ENCODE results near the gene KCNG2.

DNA sequence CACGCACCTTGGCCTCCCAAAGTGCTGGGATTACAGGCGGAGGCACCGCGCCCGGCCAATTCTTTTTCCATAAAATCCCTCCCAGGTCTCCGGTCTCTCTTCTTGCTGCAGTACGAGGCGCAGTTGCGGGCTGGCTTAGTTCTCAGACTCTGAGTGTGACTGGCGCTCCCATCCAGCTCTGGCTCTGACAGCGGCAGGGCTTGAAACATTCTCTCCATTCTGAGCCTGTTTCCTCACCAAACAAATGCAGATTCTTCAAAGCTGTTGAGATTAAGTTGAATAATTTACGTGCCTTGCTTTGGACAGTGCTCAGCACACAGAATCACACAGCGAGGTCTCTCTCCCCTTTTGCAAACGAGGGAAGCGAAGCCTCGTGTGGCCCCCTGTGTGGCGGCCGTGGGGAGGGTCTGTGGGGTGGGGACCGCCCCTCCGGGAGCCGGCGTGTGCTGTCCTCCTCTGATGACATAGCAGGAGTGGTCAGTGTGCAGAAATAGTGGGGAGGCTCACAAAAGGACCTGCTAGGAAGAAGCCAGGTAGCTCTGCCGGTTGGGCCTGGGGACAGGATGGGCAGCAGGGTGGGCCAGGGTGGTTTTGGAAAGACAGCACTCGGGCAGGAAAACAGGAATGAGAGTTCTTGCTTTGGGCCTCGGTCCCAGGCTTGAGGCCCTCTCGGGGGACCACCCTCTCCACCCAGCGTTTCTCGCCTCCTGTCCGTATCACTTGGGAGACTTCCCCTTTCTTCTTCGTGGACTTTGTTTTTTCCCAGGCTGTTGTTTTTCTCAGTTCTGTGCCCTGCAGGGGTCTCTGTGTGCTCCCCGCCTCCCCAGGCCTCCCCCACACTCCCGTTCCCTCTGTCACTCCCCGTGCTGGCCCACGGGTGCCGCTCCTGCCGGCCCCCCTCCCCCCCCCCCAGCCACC, 75.0 kb downstream of the KCNG2 start:
- TF ChIP-seq, protein P1, sequence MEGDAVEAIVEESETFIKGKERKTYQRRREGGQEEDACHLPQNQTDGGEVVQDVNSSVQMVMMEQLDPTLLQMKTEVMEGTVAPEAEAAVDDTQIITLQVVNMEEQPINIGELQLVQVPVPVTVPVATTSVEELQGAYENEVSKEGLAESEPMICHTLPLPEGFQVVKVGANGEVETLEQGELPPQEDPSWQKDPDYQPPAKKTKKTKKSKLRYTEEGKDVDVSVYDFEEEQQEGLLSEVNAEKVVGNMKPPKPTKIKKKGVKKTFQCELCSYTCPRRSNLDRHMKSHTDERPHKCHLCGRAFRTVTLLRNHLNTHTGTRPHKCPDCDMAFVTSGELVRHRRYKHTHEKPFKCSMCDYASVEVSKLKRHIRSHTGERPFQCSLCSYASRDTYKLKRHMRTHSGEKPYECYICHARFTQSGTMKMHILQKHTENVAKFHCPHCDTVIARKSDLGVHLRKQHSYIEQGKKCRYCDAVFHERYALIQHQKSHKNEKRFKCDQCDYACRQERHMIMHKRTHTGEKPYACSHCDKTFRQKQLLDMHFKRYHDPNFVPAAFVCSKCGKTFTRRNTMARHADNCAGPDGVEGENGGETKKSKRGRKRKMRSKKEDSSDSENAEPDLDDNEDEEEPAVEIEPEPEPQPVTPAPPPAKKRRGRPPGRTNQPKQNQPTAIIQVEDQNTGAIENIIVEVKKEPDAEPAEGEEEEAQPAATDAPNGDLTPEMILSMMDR (IDR thresholded peaks at IDR 0.05 in 4 of 5, conservative IDR thresholded peaks at IDR 0.05 in 1 of 5) = no peak
- TF ChIP-seq POLR2A (IDR thresholded peaks at IDR 0.05) = no peak
